Skeletal muscle cell (primary cell): Measurements from ENCODE around the gene KIRREL3.
"Not testable (repeated sequence)": the region's sequence is repeated elsewhere in the genome, so short reads cannot be mapped to it uniquely, and the experiment has no call there.

Experiments
- DNase-seq: peaks from one replicate; pipeline ENCODE4 v3.0.0-alpha.2; 2010; ENCODE audit warnings: low read depth
- H3K4me3 ChIP-seq: 2 replicates; pipeline ENCODE4 v1.5.1; 2011; ENCODE audit warnings: low read depth, mild to moderate bottlenecking, control low read depth, low read length, moderate library complexity

Gene KIRREL3

GRCh38 chr11:126385991-126386728 lies 614.4 kb downstream of the KIRREL3 start:
- no peak overlapping the region for H3K4me3 ChIP-seq
- no peak for DNase-seq

GRCh38 chr11:126384449-126385070 lies 616.0 kb downstream of the KIRREL3 start:
- no peak for DNase-seq
- H3K4me3 ChIP-seq: no peak overlapping the region

GRCh38 chr11:126383339-126384335 lies 616.9 kb downstream of the KIRREL3 start:
- DNase-seq: no peak
- H3K4me3 ChIP-seq: no peak overlapping the region

- DNase-seq, H3K4me3 ChIP-seq: not testable (repeated sequence)
Measured at GRCh38 chr11:126382641-126383040, 617.9 kb downstream of the KIRREL3 start.

DNA sequence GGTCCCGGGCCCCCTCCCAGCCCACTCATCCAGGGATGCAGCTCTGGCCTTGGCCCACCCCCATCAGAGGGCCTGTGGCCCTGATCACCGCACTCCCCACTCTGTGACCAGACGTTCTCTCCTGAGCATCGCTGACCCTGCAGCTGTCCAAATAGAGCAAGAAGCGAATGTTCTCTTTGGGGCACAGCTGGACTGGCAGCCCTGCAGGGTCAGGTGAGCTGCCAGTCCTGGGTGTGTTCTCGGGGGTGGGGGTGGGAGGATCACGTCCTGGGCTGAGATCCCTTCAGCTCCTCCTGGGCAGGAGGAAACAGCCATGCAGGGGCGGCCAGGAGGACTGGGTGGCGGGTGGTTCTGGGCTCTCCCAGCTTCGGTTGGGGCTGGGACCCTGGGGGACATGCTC lies 618.6 kb downstream of the KIRREL3 start:
- not testable (repeated sequence) for H3K4me3 ChIP-seq, DNase-seq

- H3K4me3 ChIP-seq: no peak overlapping the region
- DNase-seq: no peak
Measured at GRCh38 chr11:126380909-126381308, 619.7 kb downstream of the KIRREL3 start.

GRCh38 chr11:126378763-126379162 lies 621.8 kb downstream of the KIRREL3 start:
- H3K4me3 ChIP-seq: no peak overlapping the region
- peak; percentile 42 for DNase-seq

- H3K4me3 ChIP-seq: no peak overlapping the region
- no peak for DNase-seq
Measured at GRCh38 chr11:126375726-126376125, 624.8 kb downstream of the KIRREL3 start.

- DNase-seq, H3K4me3 ChIP-seq: not testable (repeated sequence)
Measured at GRCh38 chr11:126374562-126375300, 625.8 kb downstream of the KIRREL3 start.

GRCh38 chr11:126373389-126374066 lies 627.0 kb downstream of the KIRREL3 start:
- DNase-seq: not testable (repeated sequence)

More at GRCh38 chr11:126373389-126374066, 627.0 kb downstream of the KIRREL3 start:
- not testable (repeated sequence) for H3K4me3 ChIP-seq
